ENCODE data around the gene CATSPERZ. TPM values are rescaled to one million over a fixed set of nuclear protein-coding genes. Genes with fewer than 3 reads are reported as not detected.

Gene CATSPERZ
- total and polyA plus RNA-seq, 2 of the 13 experiments (the other 11 are each of a cell fraction or from before 2014, with no cell fraction given) = 0.22 to 0.48 TPM

- TF ChIP-seq, protein P1, sequence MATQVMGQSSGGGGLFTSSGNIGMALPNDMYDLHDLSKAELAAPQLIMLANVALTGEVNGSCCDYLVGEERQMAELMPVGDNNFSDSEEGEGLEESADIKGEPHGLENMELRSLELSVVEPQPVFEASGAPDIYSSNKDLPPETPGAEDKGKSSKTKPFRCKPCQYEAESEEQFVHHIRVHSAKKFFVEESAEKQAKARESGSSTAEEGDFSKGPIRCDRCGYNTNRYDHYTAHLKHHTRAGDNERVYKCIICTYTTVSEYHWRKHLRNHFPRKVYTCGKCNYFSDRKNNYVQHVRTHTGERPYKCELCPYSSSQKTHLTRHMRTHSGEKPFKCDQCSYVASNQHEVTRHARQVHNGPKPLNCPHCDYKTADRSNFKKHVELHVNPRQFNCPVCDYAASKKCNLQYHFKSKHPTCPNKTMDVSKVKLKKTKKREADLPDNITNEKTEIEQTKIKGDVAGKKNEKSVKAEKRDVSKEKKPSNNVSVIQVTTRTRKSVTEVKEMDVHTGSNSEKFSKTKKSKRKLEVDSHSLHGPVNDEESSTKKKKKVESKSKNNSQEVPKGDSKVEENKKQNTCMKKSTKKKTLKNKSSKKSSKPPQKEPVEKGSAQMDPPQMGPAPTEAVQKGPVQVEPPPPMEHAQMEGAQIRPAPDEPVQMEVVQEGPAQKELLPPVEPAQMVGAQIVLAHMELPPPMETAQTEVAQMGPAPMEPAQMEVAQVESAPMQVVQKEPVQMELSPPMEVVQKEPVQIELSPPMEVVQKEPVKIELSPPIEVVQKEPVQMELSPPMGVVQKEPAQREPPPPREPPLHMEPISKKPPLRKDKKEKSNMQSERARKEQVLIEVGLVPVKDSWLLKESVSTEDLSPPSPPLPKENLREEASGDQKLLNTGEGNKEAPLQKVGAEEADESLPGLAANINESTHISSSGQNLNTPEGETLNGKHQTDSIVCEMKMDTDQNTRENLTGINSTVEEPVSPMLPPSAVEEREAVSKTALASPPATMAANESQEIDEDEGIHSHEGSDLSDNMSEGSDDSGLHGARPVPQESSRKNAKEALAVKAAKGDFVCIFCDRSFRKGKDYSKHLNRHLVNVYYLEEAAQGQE (IDR thresholded peaks at IDR 0.05; ENCODE audit: borderline replicate concordance in 1 of 2, low read depth in 1 of 2, low read length in 2 of 2) = no peak
- TF ChIP-seq ZNF121 (CRISPR knock-in tag; IDR thresholded peaks at IDR 0.05) (no peak), ZFYVE20 (CRISPR knock-in tag; IDR thresholded peaks at IDR 0.05; ENCODE audit: borderline replicate concordance, low read depth) (no peak), ZNF230 (CRISPR knock-in tag; IDR thresholded peaks at IDR 0.05) (no peak), ZNF782 (CRISPR knock-in tag; IDR thresholded peaks at IDR 0.05; ENCODE audit: borderline replicate concordance) (0 out of 2 replicates have a peak, but pooled peaks have one; percentile 68), ZNF546 (CRISPR knock-in tag; conservative IDR thresholded peaks at IDR 0.05) (peak; percentile 75; the same call in 1 of the 2 replicates), MYPOP (CRISPR knock-in tag; IDR thresholded peaks at IDR 0.05) (peak; percentile 51; the same call in 1 of the 2 replicates), CCDC6 (CRISPR knock-in tag; IDR thresholded peaks at IDR 0.05) (peak; percentile 44; the same call in 1 of the 2 replicates), PCBP1 (IDR thresholded peaks at IDR 0.05; ENCODE audit: borderline replicate concordance, low read depth, low read length) (peak; percentile 56; the same call in 1 of the 2 replicates), NR2F6 (IDR thresholded peaks at IDR 0.05) (peak; percentile 30; the same call in 1 of the 2 replicates), NR2F6 (CRISPR knock-in tag; IDR thresholded peaks at IDR 0.05) (peak; percentile 23; the same call in 1 of the 2 replicates), ZNF569 (CRISPR knock-in tag; IDR thresholded peaks at IDR 0.05; ENCODE audit: borderline replicate concordance) (0 out of 2 replicates have a peak, but pooled peaks have one; percentile 60), CSRNP1 (CRISPR knock-in tag; IDR thresholded peaks at IDR 0.05) (no peak)
- TF ChIP-seq, protein P2, sequence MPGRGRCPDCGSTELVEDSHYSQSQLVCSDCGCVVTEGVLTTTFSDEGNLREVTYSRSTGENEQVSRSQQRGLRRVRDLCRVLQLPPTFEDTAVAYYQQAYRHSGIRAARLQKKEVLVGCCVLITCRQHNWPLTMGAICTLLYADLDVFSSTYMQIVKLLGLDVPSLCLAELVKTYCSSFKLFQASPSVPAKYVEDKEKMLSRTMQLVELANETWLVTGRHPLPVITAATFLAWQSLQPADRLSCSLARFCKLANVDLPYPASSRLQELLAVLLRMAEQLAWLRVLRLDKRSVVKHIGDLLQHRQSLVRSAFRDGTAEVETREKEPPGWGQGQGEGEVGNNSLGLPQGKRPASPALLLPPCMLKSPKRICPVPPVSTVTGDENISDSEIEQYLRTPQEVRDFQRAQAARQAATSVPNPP (CRISPR knock-in tag; IDR thresholded peaks at IDR 0.05) = 0 out of 2 replicates have a peak, but pooled peaks have one; percentile 11
- TF ChIP-seq, protein P3, sequence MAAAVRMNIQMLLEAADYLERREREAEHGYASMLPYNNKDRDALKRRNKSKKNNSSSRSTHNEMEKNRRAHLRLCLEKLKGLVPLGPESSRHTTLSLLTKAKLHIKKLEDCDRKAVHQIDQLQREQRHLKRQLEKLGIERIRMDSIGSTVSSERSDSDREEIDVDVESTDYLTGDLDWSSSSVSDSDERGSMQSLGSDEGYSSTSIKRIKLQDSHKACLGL (CRISPR knock-in tag; IDR thresholded peaks at IDR 0.05) = 0 out of 2 replicates have a peak, but pooled peaks have one; percentile 39
These were observed 31.1 kb upstream of the CATSPERZ start (continued) for GRCh38 chr11:64268893-64269539.

All from HepG2 (cell line).